ENCODE results near the gene CREBL2. TPM values are rescaled to one million over a fixed set of nuclear protein-coding genes. Genes with fewer than 3 reads are reported as not detected.

CREBL2 gene
- total and polyA plus RNA-seq, 10 of the 15 experiments (the other 5 are each of a cell fraction or from before 2014, with no cell fraction given), result 4.6 to 19.1 (median 13.5) TPM

- no peak for TF ChIP-seq ELK1 (IDR thresholded peaks at IDR 0.05; ENCODE audit: low read depth, low read length)
- no peak for TF ChIP-seq FOS (IDR thresholded peaks at IDR 0.05; ENCODE audit: borderline replicate concordance, extremely low read depth, insufficient read length)
- TF ChIP-seq ETV6 (conservative IDR thresholded peaks at IDR 0.05 in 1 of 2, IDR thresholded peaks at IDR 0.05 in 1 of 2; ENCODE audit: borderline replicate concordance in 1 of 2, low read depth in 1 of 2), result peak in 1 of 2 experiments; percentile 81; a peak in 2 of 4 replicates
- TF ChIP-seq BRCA1 (IDR thresholded peaks at IDR 0.05; ENCODE audit: low read depth, low read length), result no peak
- no peak for TF ChIP-seq ZSCAN29 (IDR thresholded peaks at IDR 0.05)
- TF ChIP-seq STAT1 (conservative IDR thresholded peaks at IDR 0.05), result no peak
- peak; percentile 87 for TF ChIP-seq CHD2 (IDR thresholded peaks at IDR 0.05; ENCODE audit: borderline replicate concordance, low read depth, low read length)
- TF ChIP-seq ZBED1 (IDR thresholded peaks at IDR 0.05; ENCODE audit: borderline replicate concordance), result peak; percentile 97; the same call in 1 of the 2 replicates
- TF ChIP-seq TCF3 (IDR thresholded peaks at IDR 0.05; ENCODE audit: borderline replicate concordance, insufficient read depth, low read depth, low read length), result peak; percentile 58; the same call in 1 of the 2 replicates
- peak; percentile 90 for TF ChIP-seq PKNOX1 (IDR thresholded peaks at IDR 0.05)
- peak; percentile 94 for TF ChIP-seq SKIL (IDR thresholded peaks at IDR 0.05; ENCODE audit: low read depth, poor library complexity, severe bottlenecking)
- TF ChIP-seq BMI1 (IDR thresholded peaks at IDR 0.05; ENCODE audit: borderline replicate concordance), result peak; percentile 85
- no peak for TF ChIP-seq EZH2 (IDR thresholded peaks at IDR 0.05; ENCODE audit: borderline replicate concordance, control insufficient read depth, low read depth, low read length)
- no peak for TF ChIP-seq HSF1 (IDR thresholded peaks at IDR 0.05; ENCODE audit: low read depth, low read length)
- peak; percentile 96 for TF ChIP-seq PAX5 (IDR thresholded peaks at IDR 0.05; ENCODE audit: borderline replicate concordance, low read depth, low read length)
- no peak for TF ChIP-seq SMAD5 (IDR thresholded peaks at IDR 0.05; ENCODE audit: low read depth)
- TF ChIP-seq SUPT20H (IDR thresholded peaks at IDR 0.05; ENCODE audit: borderline replicate concordance, control insufficient read depth, low read depth, low read length), result no peak
- no peak for TF ChIP-seq HDAC6 (IDR thresholded peaks at IDR 0.05; ENCODE audit: unreplicated experiment)
- TF ChIP-seq RUNX3 (IDR thresholded peaks at IDR 0.05; ENCODE audit: low read length), result peak; percentile 97
- no peak for TF ChIP-seq PRDM15 (CRISPR knock-in tag; IDR thresholded peaks at IDR 0.05)
- no peak for TF ChIP-seq SIN3A (IDR thresholded peaks at IDR 0.05; ENCODE audit: low read depth, low read length)
Measured at GRCh38 chr12:12582895-12583303, 28.8 kb upstream of the CREBL2 start (continued).

Data from GM12878 (cell line).